Raji (cell line): Measurements from ENCODE around the gene CRYGS.

Source experiments
- POLR2A ChIP-seq: IDR thresholded peaks from 2 replicates; pipeline ENCODE4 v1.6.1; 2011; ENCODE audit warnings: low read depth, low read length, control low read depth; ENCODE audit not compliant: insufficient read depth

Gene CRYGS

GRCh38 chr3:186544281-186544680 is at the start of gene CRYGS:
CRYGS (minus strand) TSS chr3:186544380; CDS start chr3:186544326, 54 bp downstream.
- TF ChIP-seq POLR2A = no peak

GRCh38 chr3:186593862-186594261 is 49.7 kb upstream of the CRYGS start:
- TF ChIP-seq POLR2A = no peak

GRCh38 chr3:186592682-186593081 is 48.5 kb upstream of the CRYGS start:
- TF ChIP-seq POLR2A = no peak

DNA sequence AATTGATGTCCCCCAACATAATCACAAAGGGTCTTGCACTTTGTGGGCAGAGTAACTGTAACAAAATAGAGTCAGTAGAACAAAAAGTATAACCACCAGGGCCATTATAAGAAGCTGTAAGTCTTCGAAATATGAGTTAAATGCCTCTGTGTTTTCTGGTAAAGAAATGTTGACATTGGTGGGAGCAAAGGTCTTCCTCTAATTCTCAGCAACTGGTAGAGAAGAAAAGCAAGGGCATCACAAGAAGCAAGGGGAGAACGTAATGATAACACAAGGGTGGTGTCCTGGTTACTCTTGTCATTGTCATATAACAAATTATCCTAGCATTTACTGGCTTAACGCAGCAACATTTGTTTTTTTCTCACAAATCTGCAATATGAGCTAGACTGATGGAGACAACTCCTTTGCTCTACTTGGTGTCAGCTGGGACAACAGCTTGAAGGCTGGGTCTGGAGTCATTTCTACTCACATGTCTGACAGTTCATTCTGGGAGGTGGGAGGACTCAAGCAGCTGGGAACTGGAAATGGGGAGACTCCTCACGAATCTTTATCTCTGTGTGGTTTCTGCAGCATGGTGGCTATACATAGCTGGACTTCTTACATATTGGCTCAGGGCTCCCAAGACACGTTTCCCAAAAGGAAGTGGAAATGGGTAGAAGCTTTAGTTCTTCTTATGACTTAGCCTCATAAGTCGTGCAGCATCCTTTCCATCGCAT is 46.6 kb upstream of the CRYGS start:
- TF ChIP-seq POLR2A = no peak

- TF ChIP-seq POLR2A = no peak
These were observed 45.8 kb upstream of the CRYGS start for GRCh38 chr3:186589856-186590579.

DNA sequence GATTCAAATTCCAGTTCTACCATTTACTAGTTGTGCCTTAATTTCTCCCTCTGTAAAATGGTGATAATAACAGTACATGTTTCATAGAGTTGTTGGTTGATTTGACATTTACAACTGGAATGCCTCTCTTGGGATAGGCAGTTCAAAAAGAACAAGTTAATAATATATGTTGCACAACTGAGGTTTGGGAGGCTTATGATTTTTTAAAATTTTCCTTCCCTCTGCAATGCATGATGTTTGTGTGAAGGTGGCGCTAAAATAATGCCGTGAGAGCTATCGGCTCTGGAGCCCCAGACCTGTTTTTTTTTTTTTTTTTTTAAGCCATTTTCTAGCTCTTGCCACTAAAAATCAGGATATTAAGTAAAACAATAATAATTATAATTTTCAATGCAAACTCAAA is 44.9 kb upstream of the CRYGS start:
- TF ChIP-seq POLR2A = no peak

GRCh38 chr3:186588632-186589031 is 44.5 kb upstream of the CRYGS start:
- TF ChIP-seq POLR2A = no peak

GRCh38 chr3:186587183-186587582 is 43.0 kb upstream of the CRYGS start:
- no peak for TF ChIP-seq POLR2A

DNA sequence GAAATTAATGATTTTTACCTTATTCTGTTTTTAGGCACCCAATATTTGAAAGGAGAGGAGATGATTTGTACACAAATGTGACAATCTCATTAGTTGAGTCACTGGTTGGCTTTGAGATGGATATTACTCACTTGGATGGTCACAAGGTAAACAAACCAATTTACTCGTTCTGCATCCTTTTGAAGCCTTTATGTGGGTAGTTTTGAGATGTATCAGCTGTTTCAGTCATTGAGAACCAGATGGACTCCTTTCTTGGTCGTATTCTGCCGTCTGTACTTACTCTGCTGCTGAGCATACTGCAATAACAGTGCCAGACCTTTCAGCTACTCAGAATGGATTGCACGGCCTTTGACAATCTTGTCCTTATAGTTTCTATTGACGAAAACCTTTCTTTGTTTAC is 39.7 kb upstream of the CRYGS start:
- TF ChIP-seq POLR2A = no peak

GRCh38 chr3:186582541-186582940 is 38.4 kb upstream of the CRYGS start:
- TF ChIP-seq POLR2A = no peak

DNA sequence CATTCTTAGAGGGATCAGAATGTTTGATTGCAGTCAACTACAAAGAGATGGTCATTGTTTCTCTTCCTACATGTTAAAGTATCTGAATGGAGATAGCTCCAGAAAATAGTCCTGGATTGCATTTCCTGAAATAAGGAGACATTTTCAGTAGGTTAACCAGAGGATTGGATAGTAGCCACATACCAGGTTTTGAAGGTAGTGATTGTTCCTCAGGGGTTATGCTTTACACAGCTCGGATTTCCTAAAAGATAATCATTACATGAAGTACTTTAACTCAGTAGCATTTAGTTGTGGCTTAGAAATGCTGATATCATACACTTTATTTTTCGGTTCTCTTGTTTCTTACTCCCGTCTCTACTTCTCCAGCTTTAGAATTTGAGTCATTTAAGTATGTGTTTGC is 36.6 kb upstream of the CRYGS start:
- TF ChIP-seq POLR2A = no peak

GRCh38 chr3:186577521-186577920 is 33.3 kb upstream of the CRYGS start:
- TF ChIP-seq POLR2A = no peak

GRCh38 chr3:186571644-186572013 is 27.4 kb upstream of the CRYGS start:
- no peak for TF ChIP-seq POLR2A

GRCh38 chr3:186570941-186571643 is 26.9 kb upstream of the CRYGS start:
- TF ChIP-seq POLR2A = no peak

DNA sequence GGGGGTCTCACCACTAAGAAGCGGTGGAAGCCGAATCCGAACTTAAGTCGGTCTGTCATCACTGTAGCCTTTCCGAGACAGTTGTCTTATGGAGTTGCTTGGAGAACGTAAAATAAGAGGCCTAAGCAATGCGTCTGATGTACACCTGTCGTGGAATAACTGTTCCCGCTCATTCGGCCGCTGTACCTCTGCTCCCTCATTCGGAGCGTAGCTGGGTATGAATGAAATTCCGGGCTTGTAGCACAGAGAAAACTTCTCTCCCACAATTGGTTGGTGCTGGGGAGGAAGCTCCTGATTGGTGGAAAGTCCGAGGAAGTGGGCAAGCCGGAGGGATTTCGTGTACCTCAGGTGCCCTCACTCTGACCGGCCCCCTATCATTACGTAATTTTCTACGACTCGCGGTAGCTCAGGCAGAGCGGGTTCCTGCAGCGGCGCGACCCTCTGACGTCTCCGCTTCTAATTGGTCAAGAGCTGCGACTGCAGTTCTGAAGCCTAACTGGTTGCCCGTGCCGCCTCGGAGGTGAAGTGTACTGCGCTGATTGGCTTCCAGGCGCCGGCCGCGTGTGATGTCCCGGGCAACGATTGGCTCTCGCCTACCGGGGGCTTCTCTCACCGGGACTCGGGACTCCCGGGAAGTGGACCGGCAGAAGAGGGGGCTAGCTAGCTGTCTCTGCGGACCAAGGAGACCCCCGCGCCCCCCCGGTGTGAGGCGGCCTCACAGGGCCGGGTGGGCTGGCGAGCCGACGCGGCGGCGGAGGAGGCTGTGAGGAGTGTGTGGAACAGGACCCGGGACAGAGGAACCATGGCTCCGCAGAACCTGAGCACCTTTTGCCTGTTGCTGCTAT is 26.1 kb upstream of the CRYGS start, which contains the start of gene DNAJB11:
Gene DNAJB11, plus strand, starts transcription at position 625 of the 845 bp plus-strand sequence. Its CDS starts 178 bp downstream, at position 803.
- TF ChIP-seq POLR2A = peak; percentile 96
